T follicular helper cell (primary cell): ENCODE results near the gene TRABD2B.

ENCODE experiments used
- DNase-seq: peaks from one replicate; pipeline ENCODE4 v3.0.0-alpha.2; 2020; ENCODE audit warnings: low read depth

TRABD2B gene

GRCh38 chr1:47774986-47775834 lies 222.0 kb downstream of the TRABD2B start:
- DNase-seq: no peak

GRCh38 chr1:47772960-47773682 lies 224.1 kb downstream of the TRABD2B start:
- DNase-seq: no peak

- no peak for DNase-seq
Measured at GRCh38 chr1:47772281-47772680, 224.9 kb downstream of the TRABD2B start.

GRCh38 chr1:47771751-47772150 lies 225.4 kb downstream of the TRABD2B start:
- no peak for DNase-seq

- DNase-seq: no peak
Measured at GRCh38 chr1:47769983-47770382, 227.2 kb downstream of the TRABD2B start.

- no peak for DNase-seq
Measured at GRCh38 chr1:47769295-47769694, 227.9 kb downstream of the TRABD2B start.

GRCh38 chr1:47767741-47768100 lies 229.5 kb downstream of the TRABD2B start:
- DNase-seq: no peak

GRCh38 chr1:47766832-47767740 lies 230.1 kb downstream of the TRABD2B start:
- DNase-seq: no peak

GRCh38 chr1:47765742-47766485 lies 231.3 kb downstream of the TRABD2B start:
- DNase-seq: no peak

- DNase-seq: no peak
Measured at GRCh38 chr1:47765236-47765635, 231.9 kb downstream of the TRABD2B start.

GRCh38 chr1:47764461-47765046 lies 232.6 kb downstream of the TRABD2B start:
- no peak for DNase-seq

GRCh38 chr1:47763591-47764171 lies 233.5 kb downstream of the TRABD2B start:
- no peak for DNase-seq

- DNase-seq: no peak
Measured at GRCh38 chr1:47761974-47762373, 235.2 kb downstream of the TRABD2B start.

- no peak for DNase-seq
Measured at GRCh38 chr1:47761201-47761930, 235.8 kb downstream of the TRABD2B start.

GRCh38 chr1:47759936-47760629 lies 237.1 kb downstream of the TRABD2B start:
- no peak for DNase-seq

GRCh38 chr1:47759251-47759935 lies 237.8 kb downstream of the TRABD2B start:
- DNase-seq: no peak

GRCh38 chr1:47758341-47759250 lies 238.6 kb downstream of the TRABD2B start:
- DNase-seq: no peak
